ENCODE measurements around the gene IRF8. TPM values are rescaled to one million over a fixed set of nuclear protein-coding genes. Genes with fewer than 3 reads are reported as not detected.
"Not testable (repeated sequence)": the region's sequence is repeated elsewhere in the genome, so short reads cannot be mapped to it uniquely, and the experiment has no call there.

The IRF8 gene
- total RNA-seq, 1 donor from 2014 or later, result 12.2 TPM

DNA sequence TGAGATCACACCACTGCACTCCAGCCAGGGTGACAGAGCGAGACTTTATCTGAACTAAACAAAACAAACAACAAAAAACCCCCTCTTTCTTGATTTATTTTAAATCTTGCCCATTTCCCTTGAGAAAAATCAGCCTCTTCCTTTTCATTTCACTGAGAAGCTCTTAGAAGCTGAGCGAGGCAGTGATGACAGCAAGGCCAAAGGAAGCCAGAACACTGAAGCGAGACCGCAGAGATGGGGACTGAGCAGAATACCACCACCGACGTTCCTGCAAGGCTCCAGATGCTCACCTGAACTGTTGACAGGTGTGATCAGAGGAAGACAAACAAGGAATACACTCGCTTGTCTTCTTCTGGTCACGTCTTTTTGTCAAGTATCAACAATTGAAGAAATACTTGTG, 30.5 kb upstream of the IRF8 start:
- DNase-seq, result no peak

GRCh38 chr16:85869206-85869605, 29.8 kb upstream of the IRF8 start:
- no peak for DNase-seq

DNA sequence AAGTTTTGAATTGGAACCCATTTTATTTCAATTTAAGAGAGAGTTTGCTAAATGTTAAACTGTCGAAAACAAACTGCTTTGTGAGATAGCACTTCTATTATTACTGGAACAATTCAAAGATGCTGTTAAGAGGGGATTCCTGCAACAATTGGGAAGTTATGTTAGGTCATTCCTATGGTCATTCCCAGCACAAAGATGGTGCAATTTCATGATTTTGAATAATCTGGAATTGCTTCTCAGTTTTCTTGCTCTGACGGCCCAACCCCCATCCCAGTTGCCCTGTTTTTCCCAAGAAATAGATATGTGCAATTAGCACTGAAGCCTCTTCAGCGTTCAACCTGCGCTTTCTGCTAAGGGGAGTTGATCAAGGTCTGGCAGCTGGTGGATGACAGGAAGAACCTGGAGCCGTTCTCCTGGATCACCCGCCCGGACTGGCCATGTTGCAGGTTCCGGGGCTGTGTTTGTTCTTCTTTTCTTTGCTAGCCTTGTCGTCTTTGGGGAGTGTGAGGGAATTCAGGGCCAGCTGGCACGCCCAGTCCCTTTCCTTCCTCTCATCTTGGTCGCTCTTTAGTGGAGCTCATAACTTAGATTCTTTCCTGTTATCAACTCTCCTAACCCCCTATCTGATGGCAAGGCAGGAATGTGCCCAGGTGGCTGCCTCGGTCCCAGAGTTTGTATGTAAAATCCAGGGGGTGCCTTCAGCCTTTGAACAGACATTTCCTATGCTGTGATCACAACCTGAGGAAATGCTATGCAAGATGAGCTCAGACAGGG, 29.0 kb upstream of the IRF8 start:
- no peak for DNase-seq

GRCh38 chr16:85871756-85872155, 27.2 kb upstream of the IRF8 start:
- no peak for DNase-seq

DNA sequence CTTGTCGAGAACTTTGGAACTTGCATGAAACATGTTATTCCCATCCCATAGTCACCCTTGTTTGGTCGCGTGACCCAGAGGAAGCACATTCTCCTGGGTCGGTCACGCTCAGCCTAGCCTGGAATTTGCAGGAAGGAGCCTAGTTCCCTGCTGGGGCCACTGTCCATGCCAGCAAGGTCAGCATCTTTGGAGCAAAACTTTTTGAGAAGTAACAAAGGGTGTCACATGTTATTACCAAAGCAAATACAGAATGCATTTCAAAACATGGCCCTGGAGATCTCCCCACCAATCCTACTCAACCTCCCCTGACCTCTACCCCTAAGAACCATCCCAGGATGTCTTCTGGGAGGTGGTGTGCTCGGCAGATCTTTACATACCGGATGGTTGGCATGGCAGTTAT, 26.2 kb upstream of the IRF8 start:
- DNase-seq, result no peak

GRCh38 chr16:85873153-85873552, 25.8 kb upstream of the IRF8 start:
- DNase-seq, result no peak

DNA sequence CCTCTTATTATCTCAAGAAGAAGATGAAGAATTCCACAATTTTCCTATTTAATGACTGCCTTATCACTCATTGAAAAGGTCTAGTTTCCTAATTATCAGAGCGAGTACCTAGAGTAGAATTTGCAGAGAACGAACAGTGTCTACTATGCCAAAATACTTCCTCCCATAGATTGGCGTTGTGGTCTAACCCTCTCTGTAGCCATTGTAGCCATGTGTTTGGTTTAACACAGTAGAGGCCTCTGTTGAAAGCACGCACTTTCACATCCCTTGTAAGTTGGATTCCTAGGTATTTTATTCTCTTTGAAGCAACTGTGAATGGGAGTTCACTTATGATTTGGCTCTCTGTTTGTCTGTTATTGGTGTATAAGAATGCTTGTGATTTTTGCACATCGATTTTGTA, 24.9 kb upstream of the IRF8 start:
- not testable (repeated sequence) for DNase-seq

DNA sequence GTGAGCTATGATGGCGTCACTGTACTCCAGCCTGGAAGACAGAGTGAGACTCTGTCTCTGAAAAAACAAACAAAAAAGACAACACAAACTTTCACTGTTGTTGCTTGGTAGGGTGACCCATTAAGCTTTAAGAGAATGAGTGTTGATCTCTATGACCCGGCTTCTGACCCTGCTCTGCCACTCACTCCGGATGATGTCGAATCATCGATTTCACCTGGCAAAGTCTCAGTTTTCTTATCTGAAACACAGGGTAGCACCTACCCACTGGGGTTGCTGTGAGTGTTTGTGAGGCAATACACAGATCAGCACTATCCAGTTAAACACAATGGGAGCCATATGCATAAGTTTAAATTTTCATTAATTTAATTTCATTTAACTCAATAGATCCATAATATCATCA, 20.6 kb upstream of the IRF8 start:
- DNase-seq, result no peak

DNA sequence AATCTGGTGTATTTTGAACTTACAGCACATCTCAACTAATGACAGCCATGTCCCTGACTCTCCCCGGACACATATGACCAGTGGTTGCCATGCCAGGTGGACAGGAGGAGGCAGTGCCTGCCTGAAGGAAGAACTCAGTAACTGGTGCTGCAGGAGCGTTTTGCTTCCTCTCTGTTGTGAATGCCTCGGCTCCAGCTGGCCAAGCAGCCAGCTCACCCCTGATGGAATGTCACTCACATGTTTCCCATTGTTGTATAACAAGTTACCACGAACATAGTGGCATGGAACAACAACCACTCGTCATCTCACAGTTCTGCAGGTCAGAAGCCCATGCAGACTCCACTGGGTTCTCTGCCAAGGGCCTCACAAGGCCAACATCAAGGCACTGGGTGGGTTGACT, 20.1 kb upstream of the IRF8 start:
- DNase-seq, result no peak

DNA sequence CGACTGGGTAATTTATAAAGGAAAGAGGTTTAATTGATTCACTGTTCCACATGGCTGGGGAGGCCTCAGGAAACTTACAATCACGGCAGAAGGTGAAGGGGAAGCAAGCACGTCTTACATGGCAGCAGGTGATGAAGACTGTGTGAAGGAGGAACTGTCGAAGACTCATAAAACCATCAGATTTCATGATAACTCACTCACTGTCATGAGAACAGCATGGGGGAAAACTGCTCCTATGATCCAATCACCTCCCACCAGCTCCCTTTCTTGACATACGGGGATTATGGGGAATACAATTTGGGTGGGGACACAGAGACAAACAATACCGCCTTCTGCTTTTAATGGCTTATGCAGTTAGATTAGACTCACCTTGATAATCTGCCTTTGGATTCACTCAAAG, 19.4 kb upstream of the IRF8 start:
- no peak for DNase-seq

DNA sequence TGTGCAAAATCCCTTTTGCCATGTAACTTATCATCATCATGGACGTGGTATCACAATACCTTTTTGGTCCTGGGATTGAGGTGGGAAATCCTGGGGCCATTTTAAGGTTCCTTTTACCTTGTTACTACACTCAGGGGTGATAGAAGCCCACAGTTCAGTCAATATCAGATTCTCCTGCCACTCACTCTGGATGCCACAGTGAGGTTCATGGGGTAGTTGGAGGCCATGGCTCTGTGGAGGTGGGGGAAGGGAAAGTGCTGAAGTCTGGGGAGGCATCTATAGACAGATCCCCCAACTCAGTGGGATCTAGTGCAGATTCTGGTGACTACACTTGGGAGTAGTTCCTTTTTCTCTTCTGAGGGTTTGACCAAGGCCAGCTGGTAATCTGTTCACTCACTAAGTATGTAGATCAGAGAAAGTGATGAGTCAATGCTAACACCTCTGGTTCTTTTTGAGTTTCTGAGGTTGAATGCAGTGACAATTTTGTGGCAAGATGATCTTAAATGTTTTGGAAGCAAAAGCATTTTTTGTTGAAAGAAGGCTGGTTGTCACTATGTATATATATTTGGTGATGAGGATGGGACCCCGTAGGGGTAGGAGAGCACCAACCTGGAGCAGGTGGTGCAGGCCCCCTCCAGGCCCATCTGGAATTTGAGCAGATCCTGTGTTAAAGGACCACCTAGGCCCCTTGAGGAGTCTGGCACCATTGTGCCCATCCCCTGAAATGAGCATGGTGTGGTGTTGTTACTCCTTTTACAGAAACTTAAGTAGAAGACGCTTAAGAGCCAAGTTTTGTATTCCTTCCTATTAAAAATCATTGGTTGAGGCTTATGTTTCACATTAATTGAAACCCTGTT, 18.8 kb upstream of the IRF8 start:
- no peak for DNase-seq

DNA sequence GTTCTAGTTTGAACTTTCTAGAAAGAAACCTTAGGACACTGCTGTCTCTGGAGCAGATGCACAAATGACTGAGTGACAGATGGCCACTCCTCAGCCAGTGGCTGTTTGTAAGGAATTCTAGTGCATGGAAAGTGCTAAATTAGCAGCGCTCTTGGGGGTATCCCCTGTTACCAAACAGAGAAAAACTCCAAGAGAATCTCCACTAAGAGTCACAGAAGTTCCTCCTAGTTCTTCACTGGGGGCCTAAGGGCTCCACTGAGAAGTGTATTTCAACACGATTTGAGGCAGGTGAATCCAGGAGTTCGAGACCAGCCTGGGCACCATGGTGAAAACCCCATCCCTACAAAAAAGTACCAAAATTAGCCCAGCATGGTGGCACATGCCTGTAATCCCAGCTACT, 18.1 kb upstream of the IRF8 start:
- DNase-seq, result no peak

GRCh38 chr16:85881436-85881835, 17.5 kb upstream of the IRF8 start:
- DNase-seq, result no peak

DNA sequence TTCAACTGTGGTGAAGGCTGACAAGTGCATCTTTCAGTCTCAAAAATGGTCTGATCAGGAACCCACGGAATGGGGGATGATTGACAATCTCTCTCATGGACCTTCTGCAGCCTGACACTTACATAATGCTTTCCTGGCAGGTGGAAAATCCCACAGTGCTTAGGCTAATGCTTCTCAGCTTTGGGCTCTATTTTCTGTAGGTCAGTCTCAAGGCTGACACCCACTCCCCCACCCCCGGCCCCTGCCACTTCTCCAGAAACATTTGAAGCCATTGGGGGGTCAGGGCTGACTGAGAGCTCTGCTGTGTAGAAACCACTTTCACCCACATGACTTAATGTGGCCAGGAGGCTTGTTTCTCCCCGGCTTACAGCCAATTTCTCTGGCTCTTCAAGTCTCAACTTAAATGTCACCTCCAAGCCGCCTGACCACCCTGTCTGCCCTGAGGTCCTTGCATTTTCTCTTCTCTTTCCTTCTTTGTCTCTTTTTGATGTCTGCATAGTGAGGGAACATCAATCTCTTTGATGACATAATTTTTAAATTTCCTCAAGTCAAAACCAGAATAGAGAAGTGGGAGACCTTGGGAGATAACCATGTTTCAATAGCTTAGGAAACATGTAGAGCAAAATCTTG, 16.7 kb upstream of the IRF8 start:
- no peak for DNase-seq

DNA sequence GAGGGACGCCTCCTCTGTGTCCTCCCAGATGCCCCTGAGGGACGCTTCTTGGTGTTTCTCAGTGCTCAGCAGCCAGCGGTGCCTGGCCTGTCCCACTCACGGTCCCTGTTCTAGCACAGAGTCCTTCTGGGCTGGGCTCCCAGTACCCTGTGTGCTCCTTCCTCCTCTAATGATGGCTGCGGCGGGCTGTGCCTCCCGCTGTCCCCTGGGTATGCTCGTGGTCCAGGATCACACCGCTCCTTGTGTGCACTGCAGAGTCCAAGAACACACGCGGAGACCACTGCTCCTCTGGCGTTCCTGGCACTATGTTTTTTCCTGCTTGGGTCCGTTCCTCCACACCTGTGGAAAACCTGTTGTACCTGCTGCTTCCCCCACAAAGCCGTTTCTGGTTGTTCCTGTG, 15.1 kb upstream of the IRF8 start:
- DNase-seq, result no peak

DNA sequence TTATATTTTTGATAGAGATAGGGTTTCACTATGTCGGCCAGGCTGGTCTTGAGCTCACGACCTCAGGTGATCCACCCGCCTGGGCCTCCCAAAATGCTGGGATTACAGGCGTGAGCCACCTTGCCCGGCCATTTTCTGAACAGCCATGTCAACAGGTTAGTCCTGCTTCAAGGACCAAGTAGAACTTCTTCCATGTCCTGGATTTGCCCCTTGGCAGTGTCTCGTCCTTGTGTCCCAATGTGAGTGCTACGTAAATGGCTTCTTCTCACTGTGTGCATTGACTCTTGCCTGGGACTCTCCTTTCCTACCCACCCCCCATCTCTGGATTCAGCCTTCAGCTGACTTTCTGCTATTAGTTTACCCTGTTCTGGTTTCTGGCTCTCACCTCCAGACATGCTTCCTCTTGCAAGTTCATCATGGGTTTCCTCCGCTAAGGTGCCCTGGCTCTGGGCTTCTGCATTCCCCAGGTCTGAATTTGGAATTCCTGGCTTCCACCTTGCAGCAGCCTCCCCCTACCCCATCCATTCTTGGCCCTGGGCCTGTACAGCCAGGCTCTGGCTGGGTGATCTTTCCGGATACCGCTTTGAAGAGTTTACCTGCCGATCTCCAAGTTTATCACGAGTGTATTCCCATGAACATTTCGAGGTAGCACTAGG, 14.0 kb upstream of the IRF8 start:
- DNase-seq, result no peak

DNA sequence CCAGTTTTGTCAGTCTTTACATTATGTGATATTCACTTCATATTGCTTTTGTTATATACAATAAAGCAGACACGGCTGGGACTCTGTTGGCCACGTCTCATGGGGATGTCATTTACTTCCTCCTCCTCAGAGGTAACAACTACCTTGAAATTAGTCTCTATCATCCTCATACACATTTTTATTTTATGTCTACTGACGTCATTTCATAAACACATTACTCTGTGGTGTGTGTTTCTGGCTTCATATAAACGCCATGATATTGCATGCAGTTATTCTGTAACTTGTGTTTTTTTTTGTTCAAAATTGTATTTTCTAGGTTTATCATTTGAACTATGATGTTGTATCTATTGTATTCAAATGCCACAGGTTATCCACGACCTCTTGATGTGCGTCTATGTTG, 13.4 kb upstream of the IRF8 start:
- DNase-seq, result no peak

GRCh38 chr16:85888405-85889331, 10.3 kb upstream of the IRF8 start:
- no peak for DNase-seq

- DNase-seq, result no peak
These were observed 7.8 kb upstream of the IRF8 start for GRCh38 chr16:85891033-85891775.

DNA sequence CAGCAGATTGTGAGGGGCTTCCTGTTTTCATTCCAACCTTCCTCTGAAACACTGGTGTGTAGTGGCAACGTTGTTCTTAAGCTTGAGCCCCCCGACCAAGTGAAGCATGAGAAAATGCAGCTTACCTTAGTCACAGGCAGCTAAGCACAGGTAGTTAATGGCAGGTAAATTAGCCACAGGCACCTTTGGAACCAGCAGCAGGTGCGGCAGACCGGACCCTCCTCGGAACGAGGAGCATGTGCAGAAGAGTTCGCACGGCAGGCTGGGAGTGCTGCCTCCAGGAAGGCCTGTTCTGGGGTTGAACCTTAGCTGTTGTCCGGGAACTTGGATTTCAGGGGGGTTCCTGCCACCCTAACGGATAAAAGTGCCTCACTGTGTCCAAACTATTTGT, 7.2 kb upstream of the IRF8 start:
- DNase-seq, result no peak

GRCh38 chr16:85892760-85893159, 6.2 kb upstream of the IRF8 start:
- DNase-seq, result no peak

Measured in tongue (tissue), 2 donors.